Adrenal gland (tissue), 5 donors: Measurements from ENCODE around the gene C12orf57.

Experiments
- POLR2A ChIP-seq, 2 donors: fragments of 450-650 bp; IDR thresholded peaks; one replicate each; pipeline ENCODE4 v1.6.1; 2017; ENCODE audit warnings: antibody characterized with exemption in 2 of 2, mild to moderate bottlenecking in 2 of 2, moderate library complexity in 1 of 2
- TF ChIP-seq, protein P1 (sequence below), 6 experiments: fragments of 450-650 bp in 4 of 6; fragments of 200-600 bp in 2 of 6; sonication (generic) in 1 of 6; IDR thresholded peaks; 1 replicate in 5 of 6; 2 replicates in 1 of 6; pipeline versions ENCODE4 v1.5.1 to v1.8.0; 2016 to 2021; ENCODE audit warnings: antibody characterized with exemption in 6 of 6, mild to moderate bottlenecking in 2 of 6, moderate library complexity in 1 of 6
- donor health status: DM: no; HTN: no; CAD: no.

DNA sequence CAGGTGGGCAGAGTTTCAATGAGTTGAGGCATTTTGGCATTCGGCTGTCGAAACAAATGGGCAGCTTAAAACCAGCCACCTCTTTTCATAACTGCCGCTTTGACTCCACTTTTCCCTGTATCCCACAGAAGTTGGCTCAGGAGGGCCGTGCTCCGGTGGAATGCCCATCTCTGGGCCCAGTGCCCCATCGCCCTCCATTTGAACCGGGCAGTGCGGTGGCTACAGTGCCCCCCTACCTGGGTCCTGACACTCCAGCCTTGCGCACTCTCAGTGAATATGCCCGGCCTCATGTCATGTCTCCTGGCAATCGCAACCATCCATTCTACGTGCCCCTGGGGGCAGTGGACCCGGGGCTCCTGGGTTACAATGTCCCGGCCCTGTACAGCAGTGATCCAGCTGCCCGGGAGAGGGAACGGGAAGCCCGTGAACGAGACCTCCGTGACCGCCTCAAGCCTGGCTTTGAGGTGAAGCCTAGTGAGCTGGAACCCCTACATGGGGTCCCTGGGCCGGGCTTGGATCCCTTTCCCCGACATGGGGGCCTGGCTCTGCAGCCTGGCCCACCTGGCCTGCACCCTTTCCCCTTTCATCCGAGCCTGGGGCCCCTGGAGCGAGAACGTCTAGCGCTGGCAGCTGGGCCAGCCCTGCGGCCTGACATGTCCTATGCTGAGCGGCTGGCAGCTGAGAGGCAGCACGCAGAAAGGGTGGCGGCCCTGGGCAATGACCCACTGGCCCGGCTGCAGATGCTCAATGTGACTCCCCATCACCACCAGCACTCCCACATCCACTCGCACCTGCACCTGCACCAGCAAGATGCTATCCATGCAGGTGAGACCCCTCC is 5.2 kb upstream of the C12orf57 start:
- TF ChIP-seq, protein P1, sequence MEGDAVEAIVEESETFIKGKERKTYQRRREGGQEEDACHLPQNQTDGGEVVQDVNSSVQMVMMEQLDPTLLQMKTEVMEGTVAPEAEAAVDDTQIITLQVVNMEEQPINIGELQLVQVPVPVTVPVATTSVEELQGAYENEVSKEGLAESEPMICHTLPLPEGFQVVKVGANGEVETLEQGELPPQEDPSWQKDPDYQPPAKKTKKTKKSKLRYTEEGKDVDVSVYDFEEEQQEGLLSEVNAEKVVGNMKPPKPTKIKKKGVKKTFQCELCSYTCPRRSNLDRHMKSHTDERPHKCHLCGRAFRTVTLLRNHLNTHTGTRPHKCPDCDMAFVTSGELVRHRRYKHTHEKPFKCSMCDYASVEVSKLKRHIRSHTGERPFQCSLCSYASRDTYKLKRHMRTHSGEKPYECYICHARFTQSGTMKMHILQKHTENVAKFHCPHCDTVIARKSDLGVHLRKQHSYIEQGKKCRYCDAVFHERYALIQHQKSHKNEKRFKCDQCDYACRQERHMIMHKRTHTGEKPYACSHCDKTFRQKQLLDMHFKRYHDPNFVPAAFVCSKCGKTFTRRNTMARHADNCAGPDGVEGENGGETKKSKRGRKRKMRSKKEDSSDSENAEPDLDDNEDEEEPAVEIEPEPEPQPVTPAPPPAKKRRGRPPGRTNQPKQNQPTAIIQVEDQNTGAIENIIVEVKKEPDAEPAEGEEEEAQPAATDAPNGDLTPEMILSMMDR (IDR thresholded peaks at IDR 0.05), result no peak
- TF ChIP-seq POLR2A (IDR thresholded peaks at IDR 0.05), result no peak
